GM03348 (cell line): ENCODE measurements around the gene RAPGEF1.

Source experiments
- DNase-seq: peaks from one replicate; pipeline ENCODE4 v3.0.0; 2012; ENCODE audit warnings: low spot score

The RAPGEF1 gene

GRCh38 chr9:131528186-131528585, 211.7 kb downstream of the RAPGEF1 start:
- no peak for DNase-seq
